Sigmoid colon (tissue), 7 donors: ENCODE data around the gene SLC35F4. TPM values are rescaled to one million over a fixed set of nuclear protein-coding genes. Genes with fewer than 3 reads are reported as not detected.

ENCODE experiments used
- DNase-seq: peaks from one replicate; pipeline ENCODE4 v3.0.0-alpha.2; 2019
- H3K27ac ChIP-seq, 4 donors: fragments of 200-600 bp; sonication (generic); one replicate each; pipeline ENCODE4 v1.5.1; 2016 to 2019; ENCODE audit warnings: mild to moderate bottlenecking in 1 of 4
- H3K27me3 ChIP-seq, 3 donors: fragments of 200-600 bp; sonication (generic); one replicate each; pipeline ENCODE4 v1.5.1; 2019; ENCODE audit warnings: mild to moderate bottlenecking in 1 of 3
- H3K36me3 ChIP-seq, 4 donors: fragments of 200-600 bp; sonication (generic); one replicate each; pipeline ENCODE4 v1.5.1; 2016 to 2019
- H3K4me1 ChIP-seq, 4 donors: fragments of 200-600 bp; sonication (generic); one replicate each; pipeline ENCODE4 v1.5.1; 2017 to 2019
- H3K4me3 ChIP-seq, 4 donors: fragments of 200-600 bp; sonication (generic); one replicate each; pipeline ENCODE4 v1.5.1; 2017 to 2019; ENCODE audit warnings: mild to moderate bottlenecking in 2 of 4, moderate library complexity in 1 of 4
- H3K9me3 ChIP-seq, 4 donors: fragments of 200-600 bp in 3 of 4; sonication (generic) in 3 of 4; one replicate each; pipeline versions ENCODE4 v1.5.1 to v1.6.1; 2013 to 2019
- CTCF ChIP-seq, 4 experiments: fragments of 450-650 bp in 3 of 4; fragments of 200-600 bp in 1 of 4; IDR thresholded peaks; one replicate each; pipeline ENCODE4 v1.5.1; 2016 to 2019; ENCODE audit warnings: antibody characterized with exemption in 4 of 4, mild to moderate bottlenecking in 3 of 4, moderate library complexity in 2 of 4
- EP300 ChIP-seq, 4 donors: sonication (generic); formaldehyde crosslinking; IDR thresholded peaks; one replicate each; pipeline ENCODE4 v1.6.1; 2017; ENCODE audit warnings: antibody characterized with exemption in 4 of 4
- POLR2A ChIP-seq, 2 donors: fragments of 450-650 bp; IDR thresholded peaks; one replicate each; pipeline ENCODE4 v1.6.1; 2016; ENCODE audit warnings: antibody characterized with exemption in 2 of 2, mild to moderate bottlenecking in 2 of 2, moderate library complexity in 2 of 2
- POLR2AphosphoS5 ChIP-seq, 4 donors: sonication (generic); formaldehyde crosslinking; IDR thresholded peaks; one replicate each; pipeline ENCODE4 v1.6.1; 2017; ENCODE audit warnings: antibody characterized with exemption in 4 of 4
- WGBS, 2 donors: extraction: QIAGEN DNeasy Blood & Tissue Kit; methylation state at CpG; one replicate each; pipeline ENCODE4 v1.1.7; 2013; 5-methylcytosine and 5-hydroxymethylcytosine counted together
- intact Hi-C: fragments of 100-400 bp; cut with DNase I; formaldehyde crosslinking; loops from one replicate; pipeline ENCODE4 v1.15.1; 2023
- polyA plus RNA-seq, 3 donors: library from polyadenylated mRNA; stranded (reverse); fragments of 200-250 nt; gene quantifications; one replicate each; pipeline ENCODE4 v1.2.3, GENCODE V29; 2013
- total RNA-seq, 4 donors: library from RNA; depleted of rRNA; stranded (reverse); fragments of >200 nt; gene quantifications; one replicate each; pipeline ENCODE4 v1.1.0, GENCODE V29; 2016
- donor health status: healthy with polysubstance abuse.
- donor health status: Bipolar disorder and iron deficiency.
- donor health status: healthy.

The SLC35F4 gene
- total and polyA plus RNA-seq, 7 donors: not detected

GRCh38 chr14:57747036-57747435, 118.9 kb downstream of the SLC35F4 start:
- Histone ChIP-seq H3K27ac (no peak overlapping the region), H3K27me3 (no peaks in the 10 kb centered on the region), H3K9me3 (no peaks in the 10 kb centered on the region), H3K4me1 (no peaks in the 10 kb centered on the region), H3K4me3 (no peak overlapping the region), H3K36me3 (no peaks in the 10 kb centered on the region)
- intact Hi-C loops: no loop called here
- DNase-seq: no peak
- WGBS, 2 donors: 20 to 68% methylated on average over 4 of the region's 4 CpGs
- TF ChIP-seq CTCF (IDR thresholded peaks at IDR 0.05) (no peak), EP300 (IDR thresholded peaks at IDR 0.05) (no peak), POLR2AphosphoS5 (IDR thresholded peaks at IDR 0.05) (no peak), POLR2A (IDR thresholded peaks at IDR 0.05) (no peak)

- no peaks in the 10 kb centered on the region for H3K27me3 ChIP-seq
- H3K4me3 ChIP-seq: no peak overlapping the region
- intact Hi-C loops: no loop called here
- H3K9me3 ChIP-seq: no peaks in the 10 kb centered on the region
- H3K4me1 ChIP-seq: no peaks in the 10 kb centered on the region
- WGBS, 2 donors: 19 to 60% methylated on average over 1 of the region's 1 CpG
- H3K27ac ChIP-seq: no peak overlapping the region
- no peak for TF ChIP-seq POLR2AphosphoS5 (IDR thresholded peaks at IDR 0.05)
- TF ChIP-seq POLR2A (IDR thresholded peaks at IDR 0.05): no peak
- TF ChIP-seq CTCF (IDR thresholded peaks at IDR 0.05): no peak
- TF ChIP-seq EP300 (IDR thresholded peaks at IDR 0.05): no peak
- H3K36me3 ChIP-seq: no peaks in the 10 kb centered on the region
- DNase-seq: no peak
Observed at GRCh38 chr14:57746563-57746962, 119.3 kb downstream of the SLC35F4 start.

GRCh38 chr14:57739516-57739915, 126.4 kb downstream of the SLC35F4 start:
- WGBS, 2 donors: 28 to 50% methylated on average over 2 of the region's 2 CpGs
- no peaks in the 10 kb centered on the region for H3K4me1 ChIP-seq
- intact Hi-C loops: no loop called here
- no peak overlapping the region for H3K27ac ChIP-seq
- no peaks in the 10 kb centered on the region for H3K36me3 ChIP-seq
- H3K9me3 ChIP-seq: no peaks in the 10 kb centered on the region
- H3K27me3 ChIP-seq: no peaks in the 10 kb centered on the region
- TF ChIP-seq EP300 (IDR thresholded peaks at IDR 0.05) (no peak), POLR2A (IDR thresholded peaks at IDR 0.05) (no peak), CTCF (IDR thresholded peaks at IDR 0.05) (no peak), POLR2AphosphoS5 (IDR thresholded peaks at IDR 0.05) (no peak)
- no peak overlapping the region for H3K4me3 ChIP-seq
- no peak for DNase-seq

- H3K27me3 ChIP-seq: no peaks in the 10 kb centered on the region
- peaks cover 0 to 11% (median 2%) of the 10 kb centered on the region in 4 donors for H3K4me1 ChIP-seq
- no peaks in the 10 kb centered on the region for H3K36me3 ChIP-seq
- no peaks in the 10 kb centered on the region for H3K9me3 ChIP-seq
- intact Hi-C loops: no loop called here
- DNase-seq: no peak
- TF ChIP-seq CTCF (IDR thresholded peaks at IDR 0.05): no peak
- no peak for TF ChIP-seq POLR2AphosphoS5 (IDR thresholded peaks at IDR 0.05)
- TF ChIP-seq POLR2A (IDR thresholded peaks at IDR 0.05): no peak
- TF ChIP-seq EP300 (IDR thresholded peaks at IDR 0.05): no peak
- no peak overlapping the region for H3K27ac ChIP-seq
- WGBS, 2 donors: 80 to 82% methylated on average over 3 of the region's 3 CpGs
- no peak overlapping the region for H3K4me3 ChIP-seq
Observed at GRCh38 chr14:57737598-57737997, 128.3 kb downstream of the SLC35F4 start.

GRCh38 chr14:57736391-57736790, 129.5 kb downstream of the SLC35F4 start:
- Histone ChIP-seq H3K27me3 (no peaks in the 10 kb centered on the region), H3K27ac (no peak overlapping the region), H3K9me3 (no peaks in the 10 kb centered on the region), H3K36me3 (no peaks in the 10 kb centered on the region), H3K4me1 (peaks cover 0 to 14% (median 8%) of the 10 kb centered on the region in 4 donors), H3K4me3 (no peak overlapping the region)
- TF ChIP-seq EP300 (IDR thresholded peaks at IDR 0.05) (no peak), CTCF (IDR thresholded peaks at IDR 0.05) (no peak), POLR2A (IDR thresholded peaks at IDR 0.05) (no peak), POLR2AphosphoS5 (IDR thresholded peaks at IDR 0.05) (no peak)
- intact Hi-C loops: no loop called here
- DNase-seq: no peak
- WGBS, 2 donors: 85 to 86% methylated on average over 4 of the region's 4 CpGs
